ENCODE results near the gene APLF. TPM values are rescaled to one million over a fixed set of nuclear protein-coding genes. Genes with fewer than 3 reads are reported as not detected.
"Not testable (repeated sequence)": the region's sequence is repeated elsewhere in the genome, so short reads cannot be mapped to it uniquely, and the experiment has no call there.

APLF gene
- total RNA-seq, 1 experiment from 2014 or later: 1.2 TPM

DNA sequence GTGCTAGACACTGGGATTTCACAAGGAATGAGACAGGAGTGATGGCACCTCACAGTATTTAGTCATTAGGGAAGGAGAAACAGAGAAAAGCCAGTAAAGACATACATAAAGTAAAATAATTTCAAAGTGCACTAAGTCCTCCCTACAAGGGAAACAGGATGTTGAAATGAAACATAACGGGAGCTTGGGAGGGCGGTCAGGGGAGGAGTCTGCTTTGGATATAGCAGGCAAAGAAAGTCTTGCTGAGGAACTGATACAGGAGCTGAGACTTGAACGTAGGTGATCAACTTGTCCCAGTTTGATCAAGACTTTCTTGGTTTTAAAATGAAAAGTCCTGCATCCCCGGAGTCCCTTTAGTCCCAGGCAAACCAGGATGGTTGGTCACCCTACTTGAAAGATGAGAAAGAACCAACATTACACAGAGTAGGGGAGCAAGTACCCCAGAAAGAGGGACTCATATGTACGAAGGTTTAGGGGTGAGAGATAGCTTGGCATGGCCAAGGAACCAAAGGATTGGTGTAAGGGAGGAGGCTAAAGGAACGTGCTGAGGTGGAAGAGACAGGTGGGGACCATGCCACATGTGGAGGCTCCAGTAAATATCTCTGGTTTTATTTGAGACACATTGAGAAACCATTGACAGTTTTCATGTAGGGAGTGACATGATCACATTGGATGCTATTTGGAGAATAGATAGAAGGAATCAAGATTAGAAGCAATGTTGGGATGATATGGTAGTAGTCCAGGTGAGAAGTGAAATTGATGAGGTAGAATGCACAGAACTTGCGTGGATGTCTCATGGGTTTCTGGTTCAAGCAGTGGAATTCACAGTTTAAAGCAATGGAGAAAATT, 28.7 kb upstream of the APLF start:
- DNase-seq (ENCODE audit: extremely low read depth, low read depth): no peak

DNA sequence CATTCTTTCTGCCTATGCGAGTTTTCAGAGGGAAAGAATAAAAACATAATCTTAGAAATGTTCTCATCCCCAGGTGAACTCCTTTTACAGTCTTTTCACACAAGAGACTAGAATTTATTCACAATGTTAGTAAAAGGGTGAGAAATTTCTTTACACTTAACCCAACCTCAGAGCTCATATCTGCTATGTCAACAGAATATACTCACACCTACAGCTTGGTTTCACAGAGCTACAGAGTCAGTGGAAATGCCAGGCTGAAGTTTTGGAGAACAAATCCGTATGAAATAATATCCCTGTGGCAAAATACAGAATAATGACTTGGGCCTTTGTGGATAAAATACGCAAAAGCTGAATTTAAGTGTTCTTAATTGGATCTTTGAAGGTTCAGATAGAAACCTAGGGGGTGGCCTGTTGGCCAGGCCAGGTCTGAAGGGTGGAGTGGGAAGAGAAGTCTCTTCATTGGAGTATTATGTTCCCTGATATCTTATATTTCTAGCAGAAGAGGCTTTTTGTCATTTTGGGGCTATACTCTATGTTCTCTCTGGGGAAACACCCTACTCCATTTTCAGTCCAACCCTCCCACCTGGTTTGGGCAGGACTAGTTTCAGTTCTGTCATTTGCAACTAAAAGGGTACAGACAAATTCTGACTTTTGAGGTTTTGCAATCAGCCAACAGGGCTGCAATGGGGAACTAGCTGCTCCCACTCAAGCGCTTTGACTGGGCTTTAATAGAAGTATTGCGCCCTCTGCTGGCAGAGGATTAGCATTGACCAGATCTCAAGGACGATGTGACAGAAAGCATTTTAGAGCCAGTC, 26.0 kb upstream of the APLF start:
- DNase-seq (ENCODE audit: extremely low read depth, low read depth): peak; percentile 88

DNA sequence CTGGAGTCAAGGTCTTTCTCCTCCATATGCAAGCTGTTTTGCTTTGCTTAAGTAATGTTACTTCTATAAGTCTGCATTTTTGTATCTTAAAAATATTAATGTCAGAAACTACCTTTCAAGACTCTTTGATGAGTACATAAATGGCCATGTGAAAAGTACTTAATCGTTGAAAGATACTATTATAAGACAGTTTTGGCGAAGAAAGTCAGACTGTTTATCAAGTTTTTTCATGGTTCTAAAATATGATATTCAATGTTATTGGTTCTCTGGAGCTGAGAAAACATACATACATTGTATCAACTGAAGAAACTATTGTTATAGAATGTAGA, 25.4 kb upstream of the APLF start:
- no peak for DNase-seq (ENCODE audit: extremely low read depth, low read depth)

DNA sequence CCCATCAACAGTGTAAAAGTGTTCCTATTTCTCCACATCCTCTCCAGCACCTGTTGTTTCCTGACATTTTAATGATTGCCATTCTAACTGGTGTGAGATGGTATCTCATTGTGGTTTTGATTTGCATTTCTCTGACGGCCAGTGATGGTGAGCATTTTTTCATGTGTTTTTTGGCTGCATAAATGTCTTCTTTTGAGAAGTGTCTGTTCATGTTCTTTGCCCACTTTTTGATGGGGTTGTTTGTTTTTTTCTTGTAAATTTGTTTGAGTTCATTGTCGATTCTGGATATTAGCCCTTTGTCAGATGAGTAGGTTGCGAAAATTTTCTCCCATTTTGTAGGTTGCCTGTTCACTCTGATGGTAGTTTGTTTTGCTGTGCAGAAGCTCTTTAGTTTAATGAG, 21.0 kb upstream of the APLF start:
- not testable (repeated sequence) for DNase-seq (ENCODE audit: extremely low read depth, low read depth)

DNA sequence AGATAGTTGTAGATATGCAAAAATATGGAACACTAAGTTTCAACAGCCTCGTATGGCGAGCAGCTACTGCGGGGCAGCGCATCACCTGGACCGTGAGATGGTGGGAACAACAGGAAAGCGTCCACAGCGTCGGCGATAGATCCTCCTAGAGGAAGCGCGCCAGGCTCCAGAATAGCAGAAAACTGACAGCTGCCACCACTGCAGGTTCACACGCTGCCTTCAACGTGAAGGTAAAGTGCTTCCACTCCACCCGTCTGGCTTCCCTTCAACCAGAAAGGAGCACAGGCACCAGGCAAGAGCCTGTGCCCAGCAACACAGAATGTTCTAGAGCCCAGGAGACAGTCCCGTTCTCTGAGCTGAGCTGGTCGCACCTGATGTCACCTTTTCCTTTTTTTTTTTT, 20.3 kb upstream of the APLF start:
- DNase-seq (ENCODE audit: extremely low read depth, low read depth): no peak

DNA sequence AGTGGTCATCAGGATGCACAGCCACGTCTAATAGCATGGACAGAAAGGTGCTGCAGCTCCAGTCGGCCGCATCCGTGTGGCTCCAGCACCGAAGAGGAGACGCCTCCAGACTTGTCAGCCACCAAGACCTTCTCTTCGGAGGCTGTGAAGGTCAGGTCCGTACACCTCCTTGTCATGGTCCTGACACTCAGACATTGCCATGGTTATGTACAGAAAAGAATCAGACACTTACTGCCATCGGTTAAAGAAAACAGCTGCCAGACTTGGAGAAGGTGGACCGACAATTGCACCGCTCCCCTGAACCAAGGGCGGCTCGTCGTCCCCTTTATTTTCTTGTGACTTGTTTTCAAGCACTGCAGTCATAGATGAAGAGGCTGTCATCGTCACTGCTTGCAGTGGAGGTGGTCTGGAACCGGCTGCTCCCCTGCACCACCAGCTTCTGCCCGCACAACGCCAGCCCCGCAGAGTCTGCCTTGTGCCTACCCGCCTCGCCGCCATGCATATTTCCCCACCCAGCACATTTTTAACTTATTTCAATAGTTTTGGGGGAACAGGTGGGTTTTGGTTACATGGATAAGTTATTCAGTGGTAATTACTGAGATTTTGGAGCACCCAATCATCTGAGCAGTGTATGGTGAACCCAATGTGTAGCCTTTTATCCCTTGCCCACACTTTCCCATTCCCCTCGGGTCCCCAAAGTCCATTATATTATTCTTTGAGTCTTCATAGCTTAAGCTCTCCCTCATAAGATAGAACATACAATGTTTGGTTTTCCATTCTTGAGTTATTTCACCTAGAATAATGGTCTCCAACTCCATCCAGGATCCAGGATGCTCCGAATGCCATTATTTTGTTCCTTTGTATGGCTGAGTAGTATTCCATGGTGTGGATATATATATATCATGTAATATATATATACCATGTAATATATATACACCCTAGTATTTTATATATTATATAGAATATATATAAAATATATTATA, 18.4 kb upstream of the APLF start:
- no peak for DNase-seq (ENCODE audit: extremely low read depth, low read depth)

DNA sequence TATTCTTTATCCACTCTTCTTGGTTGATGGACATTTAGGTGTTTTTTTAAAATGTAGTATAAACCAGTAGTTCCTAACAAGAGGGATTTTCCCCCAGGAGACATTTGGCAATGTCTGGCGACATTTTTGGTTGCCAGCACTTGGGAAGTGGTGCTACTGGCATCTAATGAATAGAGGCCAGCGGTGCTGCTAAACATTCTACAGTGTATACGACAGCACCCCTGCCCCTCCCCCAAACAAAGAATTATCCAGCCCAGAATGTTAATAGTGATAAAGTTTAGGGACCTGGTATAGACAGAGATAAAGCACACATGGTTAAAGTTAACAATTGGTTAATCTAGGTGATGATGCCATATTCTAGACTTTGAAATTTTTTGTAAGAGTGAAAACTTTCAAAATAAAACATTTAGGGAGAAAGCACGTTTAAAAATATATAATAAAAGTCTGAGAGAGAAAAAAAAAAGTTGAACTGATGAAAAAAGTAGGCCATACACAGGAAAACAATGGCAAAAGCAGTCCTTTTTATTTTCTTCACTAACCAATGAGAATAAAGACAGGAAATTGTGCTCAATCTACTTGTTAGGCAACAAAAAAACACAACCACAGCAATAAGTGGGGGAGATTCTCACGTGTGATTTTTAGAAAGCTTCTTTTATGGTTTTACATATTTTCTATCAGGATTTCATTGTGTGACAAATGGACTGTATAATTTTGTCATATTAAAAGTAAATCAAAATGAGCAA, 15.1 kb upstream of the APLF start:
- no peak for DNase-seq (ENCODE audit: extremely low read depth, low read depth)

DNA sequence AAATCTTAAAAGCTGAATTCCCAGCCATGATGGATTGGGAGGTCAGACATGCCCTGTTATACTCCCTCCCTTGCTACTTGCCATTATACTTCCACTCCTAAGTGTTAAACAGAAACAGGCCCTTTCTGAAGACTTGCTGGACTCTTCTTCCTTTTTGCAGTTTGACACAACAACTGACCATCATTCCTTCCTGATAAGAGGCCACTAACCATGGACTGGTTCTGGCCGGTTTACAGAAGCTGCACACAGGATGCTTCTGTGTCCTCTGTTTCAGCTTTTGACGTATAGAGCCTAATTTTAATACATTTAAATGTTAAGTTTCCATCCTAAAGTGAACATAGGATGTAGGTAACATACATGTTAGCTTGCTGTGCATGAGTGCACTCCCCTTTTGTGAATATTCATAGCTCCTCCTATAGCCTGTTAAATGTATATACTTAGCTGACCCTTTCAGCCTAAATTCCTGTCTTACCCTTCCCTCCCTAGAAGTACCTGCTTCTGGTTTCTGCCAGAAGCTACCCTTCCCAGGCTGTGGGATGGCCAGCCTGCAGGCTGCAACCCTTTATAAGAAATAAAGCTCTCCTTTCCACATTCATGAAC, 13.5 kb upstream of the APLF start:
- DNase-seq (ENCODE audit: extremely low read depth, low read depth): no peak

DNA sequence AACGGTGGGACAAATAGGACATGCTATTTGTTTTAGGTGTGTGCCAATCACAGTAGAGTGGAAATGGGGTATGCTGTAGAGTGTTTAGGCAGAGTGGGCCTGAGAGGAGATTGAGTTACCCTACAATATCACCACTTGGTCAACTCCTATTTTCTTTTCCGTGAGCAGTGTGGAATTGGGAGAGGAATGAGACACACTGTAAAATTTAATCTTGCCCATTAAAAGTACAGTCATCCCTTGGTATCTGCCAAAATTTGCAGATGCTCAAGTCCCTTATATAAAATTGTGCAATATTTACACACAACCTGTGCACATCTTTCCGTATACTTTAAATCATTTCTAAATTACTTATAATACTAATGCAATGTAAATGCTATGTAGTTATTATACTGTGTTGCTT, 12.7 kb upstream of the APLF start:
- DNase-seq (ENCODE audit: extremely low read depth, low read depth): no peak

DNA sequence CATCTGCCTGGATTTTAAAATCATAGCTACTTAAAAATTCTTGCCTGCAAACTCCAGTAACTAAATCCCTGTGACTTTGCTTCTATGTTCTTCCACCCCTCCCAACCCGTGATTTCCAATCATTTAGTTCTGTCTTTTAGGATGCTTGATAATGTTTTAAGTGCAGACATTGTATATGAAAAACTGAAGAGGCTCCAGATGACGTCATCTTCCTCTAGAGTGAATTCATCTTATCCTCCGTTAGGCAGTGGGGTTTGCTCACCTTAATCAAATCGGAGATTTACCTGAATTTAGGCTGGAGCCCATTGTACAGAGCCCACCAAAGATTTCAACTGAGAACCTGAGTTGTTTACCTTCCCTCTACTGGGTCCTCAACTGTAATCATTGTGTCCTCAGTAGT, 11.2 kb upstream of the APLF start:
- DNase-seq (ENCODE audit: extremely low read depth, low read depth): no peak

DNA sequence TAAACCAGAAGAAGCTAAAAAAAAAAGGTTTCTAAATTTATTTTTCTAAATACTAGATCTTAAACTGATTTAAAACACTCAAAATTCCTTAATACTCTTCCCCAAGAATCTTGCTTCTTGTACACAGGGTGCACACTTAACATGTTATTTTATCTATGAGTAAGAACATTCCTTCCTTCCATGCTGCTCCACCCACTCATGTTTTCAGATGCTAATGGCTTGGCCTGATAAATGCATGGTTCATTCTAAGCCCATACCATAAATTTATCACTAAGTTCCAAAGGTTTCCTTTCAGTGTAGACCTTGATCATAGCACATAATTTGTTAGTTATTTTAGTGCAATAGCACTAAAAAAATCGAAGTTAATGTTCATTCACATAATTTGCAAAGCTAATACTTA, 8.4 kb upstream of the APLF start:
- no peak for DNase-seq (ENCODE audit: extremely low read depth, low read depth)

DNA sequence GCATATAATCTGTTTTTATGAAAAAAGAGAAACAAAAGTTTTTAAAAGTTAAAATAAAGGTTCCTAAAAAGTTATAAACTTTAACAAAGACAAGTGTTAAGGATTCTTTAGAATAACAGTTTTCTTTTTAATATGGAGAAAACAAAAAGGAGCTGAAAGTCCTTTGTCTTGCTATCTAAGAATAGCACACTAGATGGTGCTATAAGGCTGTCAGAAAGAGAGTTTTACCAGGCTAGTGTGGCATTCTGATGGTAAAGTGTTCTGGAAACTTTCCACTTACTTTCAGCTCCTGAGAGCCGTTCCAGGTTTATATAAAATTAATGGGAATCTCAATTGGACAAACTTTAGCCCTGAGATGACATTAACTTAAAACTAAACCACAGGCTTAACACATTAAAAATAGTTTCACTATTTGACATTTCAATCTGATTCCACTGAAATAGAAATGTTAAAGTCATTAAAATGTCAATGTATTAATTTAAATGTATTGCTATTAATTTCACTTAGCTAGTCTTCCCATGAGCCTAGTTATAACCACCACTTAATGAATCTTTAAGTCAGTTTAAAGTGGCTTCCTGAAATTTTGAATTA, 4.0 kb upstream of the APLF start:
- peak; percentile 68 for DNase-seq (ENCODE audit: extremely low read depth, low read depth)

DNA sequence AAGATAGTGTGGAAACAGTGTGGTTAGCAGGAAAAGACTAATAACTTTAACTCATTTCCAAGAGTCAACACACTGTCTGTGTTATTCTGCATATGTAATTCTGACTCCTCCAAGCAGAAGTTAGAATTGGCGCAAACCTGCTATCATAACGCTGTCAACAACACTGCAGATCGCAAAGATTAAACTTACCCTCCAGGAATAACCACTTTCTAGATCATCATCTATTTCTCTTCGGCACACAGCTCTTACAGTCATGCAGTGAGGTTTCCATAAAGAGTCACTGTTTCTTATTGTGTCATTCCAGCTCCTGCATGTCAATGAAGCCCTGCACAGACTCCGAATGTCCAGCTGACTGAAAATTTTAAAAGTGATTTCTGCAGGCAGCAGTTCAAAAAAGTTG, 2.7 kb upstream of the APLF start:
- no peak for DNase-seq (ENCODE audit: extremely low read depth, low read depth)

DNA sequence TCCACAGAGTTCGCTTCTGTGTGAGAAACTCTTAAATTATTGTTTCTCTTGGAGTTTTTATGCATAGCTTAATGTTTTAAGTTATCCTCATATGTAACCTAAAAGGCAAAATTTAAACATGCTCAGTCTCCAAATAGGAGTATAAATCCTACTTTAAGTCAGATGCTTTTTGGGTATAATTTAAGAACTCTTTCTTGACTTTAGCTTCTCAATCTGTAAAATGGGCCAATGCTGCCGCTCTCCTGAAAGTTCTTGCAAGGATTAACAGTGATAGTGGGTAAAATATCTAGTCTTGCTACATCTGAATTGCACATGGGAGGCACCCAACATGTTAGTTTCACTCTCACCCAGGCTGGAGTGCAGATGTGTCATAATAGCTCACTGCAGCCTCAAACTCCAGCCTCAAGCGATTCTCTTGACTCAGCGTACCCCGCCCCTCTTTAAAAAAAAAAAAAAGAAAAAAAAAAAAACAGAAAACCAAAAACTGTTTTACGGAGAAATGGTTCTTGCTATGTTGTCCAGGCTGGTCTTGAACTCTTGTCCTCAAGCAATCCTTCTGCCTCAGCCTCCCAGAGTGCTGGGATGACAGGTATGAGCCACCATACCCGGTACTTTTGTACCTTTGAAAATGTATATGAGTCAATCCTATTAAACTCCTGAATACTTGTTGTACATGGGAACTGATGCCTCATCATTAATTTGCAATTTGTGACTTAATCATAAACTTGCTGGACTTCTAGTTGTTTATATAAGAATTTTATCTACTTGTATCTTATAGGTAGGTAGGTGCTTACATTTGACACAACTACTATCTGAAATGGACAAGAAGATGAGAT, 2.1 kb upstream of the APLF start:
- no peak for DNase-seq (ENCODE audit: extremely low read depth, low read depth)

DNA sequence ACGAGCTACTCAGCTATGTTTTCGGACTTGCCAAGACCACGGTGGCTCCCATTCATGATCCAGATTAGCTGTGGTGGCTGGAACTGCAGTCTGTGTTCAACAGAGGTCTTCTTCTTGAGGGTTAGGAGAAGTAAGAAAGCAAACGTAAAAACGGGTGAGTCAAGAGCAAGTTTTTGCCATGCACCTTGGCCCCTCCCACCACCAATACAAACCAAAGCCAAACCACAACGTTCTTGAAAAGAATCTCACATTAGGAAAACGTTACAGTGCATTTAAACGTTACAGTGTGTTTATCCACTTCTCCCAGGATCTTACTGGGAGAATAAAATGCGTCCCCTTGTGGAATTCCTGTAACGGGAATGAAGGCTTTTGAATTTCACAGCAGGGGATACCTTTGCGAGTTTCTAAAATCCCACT, 1.0 kb upstream of the APLF start:
- DNase-seq (ENCODE audit: extremely low read depth, low read depth): no peak

DNA sequence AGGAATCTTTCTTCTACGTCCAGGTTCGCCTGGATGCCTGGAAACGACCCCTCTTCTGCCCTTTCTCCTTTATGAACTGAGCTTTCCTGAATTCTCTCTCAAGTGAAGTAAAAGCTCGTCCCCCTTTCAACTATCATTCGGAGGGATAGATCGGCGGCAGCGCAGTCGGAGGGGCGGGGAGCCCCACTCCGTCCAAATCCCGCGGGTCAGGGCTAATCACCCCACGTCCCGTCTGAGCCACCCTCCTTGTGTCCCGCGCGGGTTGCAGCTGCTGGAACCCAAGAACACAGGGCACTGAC, 658 bp upstream of the APLF start:
- DNase-seq (ENCODE audit: extremely low read depth, low read depth): no peak

DNA sequence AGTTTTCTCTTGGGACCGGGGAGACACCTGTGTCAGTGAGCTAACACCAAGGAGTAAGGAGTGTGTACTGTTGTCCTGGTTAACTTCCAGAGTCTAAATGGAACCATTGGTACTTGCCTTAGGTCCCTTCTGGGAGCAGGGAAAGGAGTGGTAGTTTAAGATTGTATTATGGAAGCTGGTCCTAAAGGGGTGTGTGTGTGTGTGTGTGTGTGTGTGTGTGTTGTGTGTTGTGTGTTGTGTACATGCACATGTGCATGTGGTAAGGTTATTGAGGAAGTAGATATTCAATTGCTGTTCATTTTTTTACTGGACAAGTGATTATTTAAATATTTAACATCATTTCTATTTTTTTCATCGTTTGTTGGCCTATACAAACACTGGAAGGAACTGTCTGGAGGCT, 1.4 kb downstream of the APLF start:
- no peak for DNase-seq (ENCODE audit: extremely low read depth, low read depth)

DNA sequence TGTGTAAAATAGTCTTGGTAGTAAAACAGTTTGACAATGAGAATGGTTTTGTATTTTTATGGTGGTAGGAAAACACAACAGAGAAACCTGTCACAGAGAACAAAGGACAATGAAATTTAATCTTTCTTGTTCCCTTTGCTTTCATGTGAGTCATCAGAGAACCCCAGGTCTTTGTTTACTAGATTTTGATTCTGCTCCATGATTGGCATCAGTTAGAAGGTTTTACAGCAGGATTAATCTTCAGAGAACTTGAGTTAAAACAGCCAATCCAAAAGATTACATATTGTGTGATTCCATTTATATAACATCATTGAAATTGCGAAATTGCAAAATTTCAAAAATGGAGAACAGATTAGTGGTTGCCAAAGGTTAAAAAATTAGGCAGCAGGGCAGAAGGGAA, 2.5 kb downstream of the APLF start:
- no peak for DNase-seq (ENCODE audit: extremely low read depth, low read depth)

DNA sequence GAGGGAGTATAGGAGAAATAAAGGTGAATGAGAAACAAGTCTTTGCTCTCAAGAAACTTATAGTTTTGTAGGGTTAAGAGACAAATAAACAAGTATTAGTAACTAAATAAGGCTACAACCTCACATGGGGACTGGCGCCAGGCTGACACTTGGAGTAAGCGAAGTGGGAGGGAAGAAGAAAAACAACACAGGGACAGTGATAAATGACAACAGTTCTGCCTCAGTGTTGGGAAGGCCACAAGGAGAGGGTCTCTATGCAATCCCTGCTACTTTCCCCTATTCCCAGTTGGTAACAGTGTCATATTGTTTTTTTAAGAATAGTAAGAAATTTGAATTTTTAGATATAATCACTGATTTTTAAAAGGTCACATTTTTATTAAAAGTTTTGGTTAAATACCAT, 4.0 kb downstream of the APLF start:
- DNase-seq (ENCODE audit: extremely low read depth, low read depth): no peak

Measured in NCI-H460 (cell line).